NCI-H128 (cell line): ENCODE measurements around the gene CXCL9.
"Not testable (repeated sequence)": the region's sequence is repeated elsewhere in the genome, so short reads cannot be mapped to it uniquely, and the experiment has no call there.

Source experiments
- DNase-seq: peaks from one replicate; lab custom pipeline; 2025; ENCODE audit not compliant: unreplicated experiment; lab: John Stamatoyannopoulos, UW

CXCL9 gene

DNA sequence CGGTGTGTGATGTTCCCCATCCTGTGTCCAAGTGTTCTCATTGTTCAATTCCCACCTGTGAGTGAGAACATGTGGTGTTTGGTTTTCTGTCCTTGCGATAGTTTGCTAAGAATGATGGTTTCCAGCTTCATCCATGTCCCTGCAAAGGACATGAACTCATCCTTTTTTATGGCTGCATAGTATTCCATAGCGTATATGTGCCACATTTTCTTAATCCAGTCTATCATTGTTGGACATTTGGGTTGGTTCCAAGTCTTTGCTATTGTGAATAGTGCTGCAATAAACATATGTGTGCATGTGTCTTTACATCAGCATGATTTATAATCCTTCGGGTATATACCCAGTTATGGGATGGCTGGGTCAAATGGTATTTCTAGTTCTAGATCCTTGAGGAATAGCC lies 45.2 kb downstream of the CXCL9 start:
- DNase-seq = not testable (repeated sequence)

DNA sequence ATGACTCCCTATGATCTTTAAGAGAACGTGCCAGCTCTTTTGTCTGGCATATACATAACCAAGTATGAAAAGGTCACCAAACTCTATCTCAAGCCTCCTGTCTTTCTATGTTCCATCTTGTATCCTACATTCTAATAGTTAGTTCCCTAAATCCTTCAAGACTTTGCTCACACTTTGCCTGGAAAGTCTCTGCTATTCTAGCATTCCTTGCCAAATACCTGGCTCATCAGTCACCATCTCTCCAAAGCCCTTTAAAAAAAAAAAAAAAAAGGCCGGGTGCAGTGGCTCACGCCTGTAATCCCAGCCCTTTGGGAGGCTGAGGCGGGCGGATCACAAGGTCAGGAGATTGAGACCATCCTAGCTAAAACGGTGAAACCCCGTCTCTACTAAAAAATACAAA lies 48.8 kb downstream of the CXCL9 start:
- DNase-seq = not testable (repeated sequence)

DNA sequence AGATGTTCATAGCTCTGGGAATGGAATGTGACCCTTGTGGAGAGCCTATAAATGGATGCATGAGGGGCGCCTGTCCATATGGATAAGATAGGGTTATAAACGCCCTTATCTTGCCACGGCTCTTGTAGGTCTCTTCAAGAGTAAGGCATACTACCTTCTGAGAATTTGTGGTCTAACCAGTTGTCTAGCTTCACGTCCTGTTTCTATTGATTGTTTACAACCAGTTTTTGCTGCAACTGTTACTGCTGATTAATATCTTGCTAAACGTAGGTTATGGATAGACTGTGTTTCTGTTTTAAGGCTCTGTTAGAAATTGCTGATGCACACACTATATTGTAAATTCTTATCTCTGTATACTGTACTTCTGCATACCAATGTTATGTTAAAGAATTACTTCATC lies 52.5 kb downstream of the CXCL9 start:
- not testable (repeated sequence) for DNase-seq

DNA sequence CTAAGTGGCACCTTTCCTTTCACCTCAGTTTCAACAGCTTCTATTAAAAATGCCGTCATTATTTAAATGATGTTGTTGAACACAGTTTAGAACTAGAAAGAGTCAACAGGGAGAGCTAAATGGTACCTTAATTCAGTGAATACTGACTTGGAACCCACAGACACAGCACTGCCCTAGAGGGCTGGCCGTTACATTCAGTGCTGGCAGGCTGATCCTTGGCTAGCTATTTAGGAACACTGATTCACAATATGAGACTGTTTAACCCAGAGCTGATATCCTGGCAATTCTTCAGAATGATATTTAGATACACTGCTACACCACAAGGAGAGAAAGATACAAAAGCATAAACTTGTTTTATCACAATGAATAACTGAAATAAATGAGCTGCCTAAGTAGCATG lies 53.8 kb downstream of the CXCL9 start:
- no peak for DNase-seq
